SK-N-MC (cell line): ENCODE results near the gene INPP5D.

ENCODE experiments used
- DNase-seq: peaks from one replicate; pipeline ENCODE4 v3.0.0-alpha.2; 2011; ENCODE audit warnings: low read depth, low spot score
- H3K27ac ChIP-seq: fragments of 200-600 bp; sonication (generic); 2 replicates; pipeline ENCODE4 v1.5.1; 2016; ENCODE audit warnings: mixed run types
- H3K36me3 ChIP-seq: fragments of 200-600 bp; sonication (generic); 2 replicates; pipeline ENCODE4 v1.6.1; 2017; ENCODE audit warnings: antibody characterized with exemption, low read length, mixed read lengths; ENCODE audit not compliant: insufficient read depth
- H3K4me3 ChIP-seq: fragments of 200-600 bp; sonication (generic); 2 replicates; pipeline ENCODE4 v1.5.1; 2016
- H3K9ac ChIP-seq: fragments of 200-600 bp; sonication (generic); 2 replicates; pipeline ENCODE4 v1.8.0; 2017; ENCODE audit warnings: mixed run types, mixed read lengths; ENCODE audit not compliant: insufficient read length
- H3K9me3 ChIP-seq: fragments of 200-600 bp; sonication (generic); 2 replicates; pipeline ENCODE4 v1.6.1; 2017; ENCODE audit warnings: low read depth, mild to moderate bottlenecking, antibody characterized with exemption, low read length, moderate library complexity, mixed read lengths
- EZH2 ChIP-seq: fragments of 200-600 bp; sonication (generic); IDR thresholded peaks from one replicate; pipeline ENCODE4 v1.6.1; 2017; ENCODE audit warnings: antibody characterized with exemption
- FOXP2 ChIP-seq: optimal IDR thresholded peaks from 2 replicates; pipeline ENCODE3; 2011; ENCODE audit warnings: mild to moderate bottlenecking, moderate library complexity; ENCODE audit not compliant: insufficient read depth; ENCODE audit errors: extremely low read length, control extremely low read depth
- POLR2AphosphoS5 ChIP-seq: IDR thresholded peaks from 2 replicates; pipeline ENCODE4 v1.6.1; 2012; ENCODE audit warnings: mild to moderate bottlenecking, low read depth, low read length, borderline replicate concordance

Gene INPP5D

DNA sequence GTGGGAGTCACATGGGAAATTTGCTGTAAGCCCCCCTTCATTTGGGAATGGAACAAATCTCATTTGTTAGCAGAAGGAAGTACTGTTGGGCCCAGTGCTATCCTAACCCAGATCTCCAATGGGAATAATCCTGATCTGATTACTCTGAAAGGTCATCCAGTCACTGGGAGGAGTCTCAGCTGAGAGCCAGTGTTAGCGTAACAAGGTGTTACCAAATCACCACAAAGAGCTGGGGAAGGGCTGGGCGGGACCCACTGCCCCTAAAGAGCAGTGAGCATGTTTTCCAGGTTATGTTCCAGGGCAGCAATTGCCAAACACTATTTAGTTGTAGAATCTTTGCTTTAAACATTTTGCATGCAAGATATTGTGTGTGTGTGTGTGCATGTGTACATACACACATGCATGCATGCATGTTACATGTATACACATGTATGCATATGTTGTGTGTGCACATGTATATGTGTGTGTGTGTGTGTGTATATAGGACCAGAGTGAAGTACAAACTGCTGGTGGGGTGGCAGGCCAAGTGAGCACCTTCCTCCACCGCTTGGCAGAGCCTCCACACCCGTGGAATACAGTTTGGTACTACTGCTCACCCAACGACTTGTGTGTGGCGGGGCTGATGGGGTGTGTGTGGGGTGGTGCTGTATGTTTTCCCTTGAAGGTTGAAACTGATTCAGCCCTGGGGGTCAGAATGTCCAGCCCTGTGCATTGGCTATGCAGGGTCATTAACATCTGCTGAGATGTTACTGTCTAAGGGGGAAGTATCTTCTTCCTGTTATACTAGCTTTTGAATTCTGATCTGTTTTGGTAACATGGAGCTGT is 15.2 kb downstream of the INPP5D start:
- no peaks in the 10 kb centered on the region for H3K36me3 ChIP-seq
- DNase-seq = no peak
- TF ChIP-seq EZH2 = no peak
- TF ChIP-seq FOXP2 = no peak
- no peak for TF ChIP-seq POLR2AphosphoS5
- H3K4me3 ChIP-seq = no peak overlapping the region
- no peak overlapping the region for H3K9ac ChIP-seq
- H3K9me3 ChIP-seq = no peaks in the 10 kb centered on the region; the same call in 1 of the 2 replicates
- H3K27ac ChIP-seq = no peak overlapping the region

DNA sequence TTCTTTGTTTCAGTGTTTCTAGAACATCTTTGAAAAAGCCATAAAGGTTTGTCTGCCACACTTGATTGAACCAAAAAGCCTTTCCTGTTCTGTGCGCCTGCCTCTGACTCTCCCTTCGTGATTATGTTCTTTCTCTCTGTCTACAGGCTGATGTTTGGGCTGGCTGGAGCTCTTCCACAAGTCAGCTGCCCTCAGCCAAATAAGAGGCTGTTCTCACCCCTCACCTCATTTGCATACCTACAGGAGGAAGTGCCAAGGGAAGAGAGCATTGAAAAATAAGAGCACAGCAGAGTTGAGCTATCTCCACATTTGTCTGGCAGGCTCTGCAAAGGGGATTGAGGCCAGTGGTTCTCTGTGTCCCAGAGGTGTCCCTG is 15.8 kb downstream of the INPP5D start:
- Histone ChIP-seq H3K4me3 (no peak overlapping the region), H3K27ac (no peak overlapping the region), H3K9ac (no peak overlapping the region), H3K9me3 (no peaks in the 10 kb centered on the region; the same call in 1 of the 2 replicates), H3K36me3 (no peaks in the 10 kb centered on the region)
- TF ChIP-seq FOXP2 = no peak
- DNase-seq = no peak

DNA sequence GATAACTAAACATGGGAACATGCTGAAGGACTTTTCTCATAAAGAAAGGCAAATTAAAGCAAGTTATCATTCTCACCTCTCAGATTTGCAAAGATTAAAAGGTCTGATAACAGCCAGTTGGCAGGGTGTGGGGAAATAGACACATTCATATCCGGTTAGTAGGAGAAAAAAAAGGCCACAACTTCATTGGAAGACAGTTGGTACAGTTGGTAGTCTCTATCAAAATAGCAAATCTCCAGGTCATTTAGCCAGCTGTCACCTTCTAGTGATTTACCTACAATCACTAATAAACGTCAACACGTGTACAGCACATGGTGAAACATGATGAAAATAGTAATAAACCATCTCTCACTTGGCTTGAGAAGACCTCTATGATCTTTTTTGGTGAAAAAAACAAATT is 16.6 kb downstream of the INPP5D start:
- no peak for DNase-seq
- Histone ChIP-seq H3K9me3 (no peaks in the 10 kb centered on the region; the same call in 1 of the 2 replicates), H3K27ac (no peak overlapping the region), H3K4me3 (no peak overlapping the region), H3K9ac (no peak overlapping the region), H3K36me3 (no peaks in the 10 kb centered on the region)
- TF ChIP-seq FOXP2 (no peak), POLR2AphosphoS5 (no peak), EZH2 (no peak)

DNA sequence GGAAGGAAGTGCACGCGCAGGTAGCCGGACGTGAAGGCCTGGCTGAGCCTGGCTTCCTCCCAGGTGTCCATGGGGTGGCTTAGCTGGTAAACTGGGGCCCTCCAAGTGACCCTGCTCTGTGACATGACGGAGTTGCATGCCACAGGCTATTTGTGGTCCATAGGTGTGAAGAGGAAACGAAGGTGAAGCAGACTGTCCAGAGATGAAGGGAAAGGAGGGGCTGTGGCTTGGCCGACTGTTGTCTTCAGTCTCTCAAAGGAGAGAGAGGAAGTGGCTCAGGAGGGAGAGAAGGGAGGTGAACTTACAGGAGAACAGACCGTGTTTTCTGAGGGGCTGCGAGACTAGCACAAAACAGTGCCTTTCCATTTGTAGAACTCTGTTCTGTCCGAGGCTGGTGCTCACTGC is 19.3 kb downstream of the INPP5D start:
- no peak for TF ChIP-seq FOXP2
- TF ChIP-seq POLR2AphosphoS5 = no peak
- TF ChIP-seq EZH2 = no peak
- Histone ChIP-seq H3K36me3 (no peaks in the 10 kb centered on the region), H3K27ac (no peak overlapping the region), H3K4me3 (no peak overlapping the region), H3K9me3 (no peaks in the 10 kb centered on the region), H3K9ac (no peak overlapping the region)
- no peak for DNase-seq

DNA sequence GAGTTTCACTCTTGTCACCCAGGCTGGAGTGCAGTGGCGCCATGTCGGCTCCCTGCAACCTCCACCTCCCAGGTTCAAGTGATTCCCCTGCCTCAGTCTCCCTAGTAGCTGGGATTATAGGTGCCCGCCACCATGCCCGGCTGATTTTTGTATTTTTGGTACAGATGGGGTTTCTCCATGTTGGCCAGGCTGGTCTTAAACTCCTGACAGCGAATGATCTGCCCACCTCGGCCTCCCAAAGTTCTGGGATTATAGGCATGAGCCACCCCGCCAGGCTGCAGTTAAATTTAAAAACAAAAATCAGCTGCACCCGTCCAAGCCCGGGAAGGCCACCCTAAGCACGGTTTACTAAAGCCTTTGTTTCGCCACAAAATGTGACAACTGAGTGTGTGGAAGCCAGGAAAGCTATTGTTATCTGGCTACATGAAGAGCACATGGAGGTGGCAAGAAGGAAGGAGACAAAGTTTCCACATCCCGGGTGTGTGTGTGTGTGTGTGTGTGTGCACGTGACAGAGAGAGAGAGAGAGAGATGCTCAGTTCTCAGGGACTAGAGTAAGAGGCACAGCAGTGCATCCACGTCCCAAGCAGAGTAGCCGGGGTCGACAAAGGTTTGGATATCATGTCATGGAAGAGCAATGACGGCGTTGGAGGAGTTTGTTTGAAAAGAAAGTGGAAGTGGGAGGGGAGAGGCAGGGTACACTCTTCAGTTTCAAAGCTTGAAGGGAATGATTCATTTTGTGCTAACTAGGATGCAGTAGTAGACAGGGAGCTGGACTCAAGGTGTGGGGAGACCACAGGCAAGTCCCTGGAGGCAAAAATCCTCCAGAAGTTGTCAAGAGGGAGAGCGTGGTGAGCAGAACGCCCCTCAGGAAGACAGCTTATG is 20.1 kb downstream of the INPP5D start:
- Histone ChIP-seq H3K4me3 (no peak overlapping the region), H3K36me3 (no peaks in the 10 kb centered on the region), H3K9me3 (no peaks in the 10 kb centered on the region), H3K27ac (no peak overlapping the region), H3K9ac (no peak overlapping the region)
- DNase-seq = no peak
- TF ChIP-seq POLR2AphosphoS5 (no peak), EZH2 (no peak), FOXP2 (no peak)

DNA sequence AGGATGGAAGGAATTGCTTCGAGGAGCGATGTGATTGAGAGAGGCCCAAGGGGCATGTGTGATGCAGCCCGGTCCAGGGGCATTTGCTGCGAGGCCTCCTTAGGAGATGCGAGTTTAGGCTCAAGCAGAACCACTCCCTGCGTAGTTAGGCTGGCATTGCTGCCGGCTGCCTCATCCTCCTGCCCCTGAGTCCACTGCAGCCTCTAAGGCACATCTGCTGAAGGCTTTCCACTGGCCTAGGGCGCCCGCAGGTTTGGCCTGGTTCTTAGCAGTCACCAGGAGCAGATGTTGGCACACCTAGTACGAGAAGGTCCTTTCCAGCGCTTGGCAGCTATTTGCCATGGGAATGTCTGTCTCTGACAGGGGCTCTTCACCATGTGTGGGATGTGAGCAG is 20.7 kb downstream of the INPP5D start:
- Histone ChIP-seq H3K9me3 (no peaks in the 10 kb centered on the region), H3K9ac (no peak overlapping the region), H3K27ac (no peak overlapping the region), H3K36me3 (no peaks in the 10 kb centered on the region), H3K4me3 (no peak overlapping the region)
- DNase-seq = no peak
- TF ChIP-seq FOXP2 = no peak
- TF ChIP-seq EZH2 = no peak
- no peak for TF ChIP-seq POLR2AphosphoS5

DNA sequence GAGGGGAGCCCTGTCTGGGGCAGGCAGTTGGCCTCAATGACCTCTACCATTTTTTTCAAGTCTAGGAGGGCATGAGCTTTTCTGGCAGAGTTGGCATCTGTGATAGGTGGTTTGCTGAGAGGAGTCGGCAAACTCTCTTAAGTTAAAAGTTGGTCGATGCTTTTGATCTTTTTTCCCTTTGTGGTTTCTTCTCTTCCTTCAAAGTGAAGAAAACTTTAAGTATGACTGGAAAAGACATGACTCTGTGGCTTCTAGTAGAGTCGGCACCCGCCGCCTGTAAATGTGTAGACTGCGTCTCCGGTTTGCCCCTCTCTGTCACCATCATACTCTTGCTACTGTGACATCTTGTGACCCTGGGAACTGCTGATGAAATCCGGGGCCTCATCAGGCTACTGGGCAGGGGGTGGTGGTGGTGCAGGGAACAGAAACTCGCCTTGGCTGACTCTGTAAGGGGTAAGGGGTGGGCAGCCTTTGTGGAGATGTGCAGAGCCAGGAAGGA is 21.1 kb downstream of the INPP5D start:
- Histone ChIP-seq H3K9me3 (no peaks in the 10 kb centered on the region), H3K4me3 (no peak overlapping the region), H3K9ac (no peak overlapping the region), H3K27ac (no peak overlapping the region), H3K36me3 (no peaks in the 10 kb centered on the region)
- TF ChIP-seq POLR2AphosphoS5 (no peak), EZH2 (no peak), FOXP2 (no peak)
- no peak for DNase-seq

DNA sequence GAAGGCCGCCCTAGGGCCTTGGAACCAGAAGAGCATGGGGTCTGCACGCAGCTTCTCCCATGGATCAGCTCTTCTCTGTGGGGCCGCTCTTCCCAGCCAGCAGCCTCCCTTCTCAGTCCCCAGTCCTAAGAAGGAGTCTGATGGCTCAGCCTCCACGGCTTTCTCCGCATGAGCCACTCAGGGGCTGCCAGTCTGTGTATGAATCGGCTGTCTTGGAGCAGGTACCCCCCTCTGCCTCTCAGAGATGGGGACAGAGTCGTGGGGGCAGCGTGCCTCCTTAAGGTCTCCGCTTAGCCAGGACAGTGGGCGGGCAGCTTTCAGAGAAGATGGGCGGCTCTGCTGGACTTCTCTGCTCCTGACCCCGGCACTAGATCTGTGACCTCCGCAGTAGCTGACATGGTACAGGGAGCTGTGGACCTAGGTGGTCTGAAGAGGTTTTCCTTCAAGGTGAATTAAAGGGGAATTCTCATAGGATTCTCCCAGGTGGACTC is 21.6 kb downstream of the INPP5D start:
- TF ChIP-seq FOXP2 (no peak), EZH2 (no peak), POLR2AphosphoS5 (no peak)
- no peak for DNase-seq
- Histone ChIP-seq H3K9ac (no peak overlapping the region), H3K4me3 (no peak overlapping the region), H3K27ac (no peak overlapping the region), H3K36me3 (no peaks in the 10 kb centered on the region), H3K9me3 (no peaks in the 10 kb centered on the region)
